Caco-2 (cell line): Measurements from ENCODE around the gene PLCH1. TPM values are rescaled to one million over a fixed set of nuclear protein-coding genes. Genes with fewer than 3 reads are reported as not detected.

Source experiments
- BruUV-seq: library from RNA; stranded (reverse); fragments of 400-500 nt; replicated peaks from 2 replicates; lab custom pipeline; 2021; lab: Mats Ljungman, UMichigan
- CTCF ChIA-PET: fragments of 300-600 bp; sonication (Branson Sonifier 250); formaldehyde crosslinking; loops from one replicate; lab custom pipeline; 2022; ENCODE audit warnings: antibody characterized with exemption; lab: Charles Lee
- POLR2A ChIA-PET: fragments of 300-600 bp; sonication (Branson Sonifier 250); formaldehyde crosslinking; loops from one replicate; lab custom pipeline; 2022; ENCODE audit warnings: antibody characterized with exemption; lab: Charles Lee
- DNase-seq, 2 experiments: peaks; one replicate each; pipeline versions ENCODE4 v3.0.0 to v3.0.0-alpha.2; 2020 to 2022
- H3K27me3 ChIP-seq: replicated peaks from 2 replicates; pipeline ENCODE4 v1.6.0; 2011; ENCODE audit warnings: low read length; ENCODE audit not compliant: control insufficient read depth, insufficient read depth
- H3K36me3 ChIP-seq: 2 replicates; pipeline ENCODE4 v1.5.1; 2011; ENCODE audit warnings: low read length; ENCODE audit not compliant: control insufficient read depth, insufficient read depth
- H3K4me1 ChIP-seq: fragments of 250-450 bp; sonication (Bioruptor Pico); 2 replicates; pipeline ENCODE4 v1.5.1; 2020; ENCODE audit warnings: mild to moderate bottlenecking
- H3K4me3 ChIP-seq: 2 replicates; pipeline ENCODE4 v1.5.1; 2011; ENCODE audit warnings: low read depth, mild to moderate bottlenecking, control low read depth, low read length
- H3K9me3 ChIP-seq: fragments of 250-450 bp; sonication (Bioruptor Pico); 2 replicates; pipeline ENCODE4 v1.5.1; 2020; ENCODE audit warnings: mild to moderate bottlenecking, moderate library complexity
- H3K27ac Mint-ChIP-seq: one replicate; pipeline ENCODE4 v1.8.0; 2022; ENCODE audit warnings: mixed read lengths; ENCODE audit not compliant: unreplicated experiment
- H3K27me3 Mint-ChIP-seq: one replicate; pipeline ENCODE4 v1.8.0; 2022; ENCODE audit warnings: mixed read lengths; ENCODE audit not compliant: insufficient read depth, unreplicated experiment
- H3K36me3 Mint-ChIP-seq: one replicate; pipeline ENCODE4 v1.8.0; 2022; ENCODE audit warnings: mild to moderate bottlenecking, mixed read lengths; ENCODE audit not compliant: insufficient read depth, unreplicated experiment
- H3K4me1 Mint-ChIP-seq: one replicate; pipeline ENCODE4 v1.8.0; 2022; ENCODE audit warnings: low read depth, mixed read lengths; ENCODE audit not compliant: unreplicated experiment
- H3K4me3 Mint-ChIP-seq: one replicate; pipeline ENCODE4 v1.8.0; 2022; ENCODE audit warnings: mild to moderate bottlenecking, moderate library complexity, mixed read lengths; ENCODE audit not compliant: unreplicated experiment
- H3K9me3 Mint-ChIP-seq: one replicate; pipeline ENCODE4 v1.8.0; 2022; ENCODE audit warnings: mixed read lengths; ENCODE audit not compliant: unreplicated experiment
- CTCF ChIP-seq, 2 experiments: fragments of 200-600 bp in 1 of 2; IDR thresholded peaks; 1 replicate in 1 of 2; 2 replicates in 1 of 2; pipeline versions ENCODE4 v1.5.1 to v1.8.0; 2011 to 2022; ENCODE audit warnings: antibody characterized with exemption in 1 of 2, control low read depth in 1 of 2, inconsistent platforms in 1 of 2, low read depth in 1 of 2, low read length in 1 of 2, mild to moderate bottlenecking in 1 of 2, moderate library complexity in 1 of 2; ENCODE audit not compliant: insufficient read depth in 1 of 2, severe bottlenecking in 1 of 2, unreplicated experiment in 1 of 2
- intact Hi-C: fragments of 100-400 bp; cut with micrococcal nuclease; formaldehyde crosslinking; loops from one replicate; pipeline ENCODE4 v1.10.0; 2022; ENCODE audit not compliant: unreplicated experiment
- total RNA-seq: library from RNA; stranded (reverse); gene quantifications from 2 replicates; pipeline ENCODE4 v1.2.3, GENCODE V29; 2022

The PLCH1 gene
- total RNA-seq, 1 experiment from 2014 or later, result 3.1 TPM

- CTCF ChIA-PET, result no interaction called here
- intact Hi-C loops, result no loop called here
- no TSS peak for BruUV-seq
- DNase-seq, result no peak
- TF ChIP-seq CTCF (IDR thresholded peaks at IDR 0.05; ENCODE audit: insufficient read depth in 1 of 2, low read depth in 1 of 2, low read length in 1 of 2, severe bottlenecking in 1 of 2, unreplicated experiment in 1 of 2), result no peak
- Histone ChIP-seq H3K36me3 (no peaks in the 10 kb centered on the region), H3K27me3 (no peaks in the 10 kb centered on the region), H3K4me3 (no peak overlapping the region), H3K4me1 (no peaks in the 10 kb centered on the region), H3K9me3 (no peaks in the 10 kb centered on the region)
- Mint-ChIP-seq H3K4me3 (no peak overlapping the region), H3K9me3 (peaks cover 10% of the 10 kb centered on the region), H3K27ac (no peak overlapping the region), H3K27me3 (no peaks in the 10 kb centered on the region), H3K4me1 (no peaks in the 10 kb centered on the region), H3K36me3 (no peaks in the 10 kb centered on the region)
- POLR2A ChIA-PET, result no interaction called here
Measured at GRCh38 chr3:155611456-155611855, 133.4 kb downstream of the PLCH1 start.

GRCh38 chr3:155609586-155609985 is 135.3 kb downstream of the PLCH1 start:
- H3K9me3 Mint-ChIP-seq, result peaks cover 10% of the 10 kb centered on the region
- no peak overlapping the region for H3K4me3 ChIP-seq
- H3K27me3 ChIP-seq, result no peaks in the 10 kb centered on the region
- H3K9me3 ChIP-seq, result no peaks in the 10 kb centered on the region
- no peaks in the 10 kb centered on the region for H3K36me3 Mint-ChIP-seq
- DNase-seq, result no peak
- no TSS peak for BruUV-seq
- intact Hi-C loops, result no loop called here
- ChIA-PET POLR2A (no interaction called here), CTCF (interaction anchor here (0.6 kb wide), 1 partner anchor 59 kb away, joined by 3 read pairs; no protein-coding TSS in a partner anchor)
- H3K4me3 Mint-ChIP-seq, result no peak overlapping the region
- no peaks in the 10 kb centered on the region for H3K36me3 ChIP-seq
- no peaks in the 10 kb centered on the region for H3K4me1 ChIP-seq
- TF ChIP-seq CTCF (IDR thresholded peaks at IDR 0.05; ENCODE audit: insufficient read depth in 1 of 2, low read depth in 1 of 2, low read length in 1 of 2, severe bottlenecking in 1 of 2, unreplicated experiment in 1 of 2), result no peak
- no peaks in the 10 kb centered on the region for H3K4me1 Mint-ChIP-seq
- H3K27ac Mint-ChIP-seq, result no peak overlapping the region
- H3K27me3 Mint-ChIP-seq, result no peaks in the 10 kb centered on the region

GRCh38 chr3:155608228-155608920 is 136.5 kb downstream of the PLCH1 start:
- ChIA-PET CTCF (no interaction called here), POLR2A (no interaction called here)
- Histone ChIP-seq H3K4me1 (no peaks in the 10 kb centered on the region), H3K9me3 (no peaks in the 10 kb centered on the region), H3K36me3 (no peaks in the 10 kb centered on the region), H3K27me3 (no peaks in the 10 kb centered on the region), H3K4me3 (no peak overlapping the region)
- BruUV-seq, result no TSS peak
- Mint-ChIP-seq H3K27ac (no peak overlapping the region), H3K9me3 (peaks cover 10% of the 10 kb centered on the region), H3K36me3 (no peaks in the 10 kb centered on the region), H3K4me3 (no peak overlapping the region), H3K27me3 (no peaks in the 10 kb centered on the region), H3K4me1 (no peaks in the 10 kb centered on the region)
- no peak for TF ChIP-seq CTCF (IDR thresholded peaks at IDR 0.05; ENCODE audit: insufficient read depth in 1 of 2, low read depth in 1 of 2, low read length in 1 of 2, severe bottlenecking in 1 of 2, unreplicated experiment in 1 of 2)
- intact Hi-C loops, result no loop called here
- no peak for DNase-seq
